ENCODE data around the gene PLPP3.

PLPP3 gene

GRCh38 chr1:56562891-56563452 is 16.4 kb downstream of the PLPP3 start:
- TF ChIP-seq CTCF (IDR thresholded peaks at IDR 0.05), result no peak

DNA sequence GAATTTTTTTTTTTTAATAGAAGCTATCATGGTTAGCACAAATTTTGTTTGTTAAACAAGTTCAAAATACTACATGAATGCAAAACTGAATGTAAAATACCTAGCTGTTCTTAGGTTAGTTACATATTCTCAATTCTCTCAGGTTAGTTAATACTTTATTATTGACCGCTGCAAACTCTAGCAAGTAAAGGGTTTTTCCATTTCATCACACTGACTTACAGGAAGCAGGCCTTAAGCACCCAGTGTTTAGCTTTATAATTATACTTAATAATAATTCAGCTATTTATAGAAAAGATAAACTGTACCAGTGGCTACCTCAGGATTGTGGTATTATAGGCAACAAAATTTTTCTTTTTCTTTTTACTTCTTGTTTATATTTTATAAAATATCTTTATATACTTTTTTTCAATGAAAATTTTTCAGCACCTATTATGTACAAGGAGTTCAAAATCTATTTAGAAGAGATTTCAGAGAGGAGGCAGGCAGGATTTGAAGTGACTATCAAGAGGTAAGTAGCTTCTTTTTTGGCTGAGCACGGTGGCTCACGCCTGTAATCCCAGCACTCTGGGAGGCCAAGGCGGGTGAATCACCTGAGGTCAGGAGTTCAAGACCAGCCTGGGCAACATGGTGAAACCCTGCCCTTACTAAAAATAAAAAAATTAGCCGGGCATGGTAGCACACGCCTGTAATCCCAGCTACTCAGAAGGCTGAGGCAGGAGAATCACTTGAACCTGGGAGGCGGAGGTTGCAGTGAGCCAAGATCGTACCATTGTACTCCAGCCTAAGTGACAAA is 17.9 kb downstream of the PLPP3 start:
- TF ChIP-seq CTCF (IDR thresholded peaks at IDR 0.05), result no peak

- TF ChIP-seq CTCF (IDR thresholded peaks at IDR 0.05), result no peak
These were observed 21.6 kb downstream of the PLPP3 start for GRCh38 chr1:56557746-56558145.

- no peak for TF ChIP-seq CTCF (IDR thresholded peaks at IDR 0.05)
These were observed 23.9 kb downstream of the PLPP3 start for GRCh38 chr1:56555448-56555847.

DNA sequence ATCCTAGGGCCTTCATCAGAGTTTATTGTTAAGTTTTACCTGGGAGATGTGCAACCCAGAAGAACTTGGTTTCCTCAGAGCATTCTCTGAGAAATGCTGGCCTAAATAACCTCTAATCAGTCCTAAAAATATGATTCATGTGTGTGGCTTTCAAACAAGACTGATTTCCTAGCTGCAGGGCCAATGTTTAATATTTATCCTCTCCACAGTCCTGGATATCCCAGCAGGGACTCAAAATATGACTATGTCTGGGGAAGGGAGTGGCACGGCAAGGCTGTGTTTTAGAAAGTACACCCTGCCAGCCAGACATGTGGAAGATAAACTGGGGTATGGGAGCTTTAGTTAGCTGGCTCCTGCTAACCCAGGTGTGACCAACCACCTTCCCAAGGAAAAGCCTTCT is 26.3 kb downstream of the PLPP3 start:
- no peak for TF ChIP-seq CTCF (IDR thresholded peaks at IDR 0.05)

- TF ChIP-seq CTCF (IDR thresholded peaks at IDR 0.05), result no peak
These were observed 27.0 kb downstream of the PLPP3 start for GRCh38 chr1:56552349-56552748.

DNA sequence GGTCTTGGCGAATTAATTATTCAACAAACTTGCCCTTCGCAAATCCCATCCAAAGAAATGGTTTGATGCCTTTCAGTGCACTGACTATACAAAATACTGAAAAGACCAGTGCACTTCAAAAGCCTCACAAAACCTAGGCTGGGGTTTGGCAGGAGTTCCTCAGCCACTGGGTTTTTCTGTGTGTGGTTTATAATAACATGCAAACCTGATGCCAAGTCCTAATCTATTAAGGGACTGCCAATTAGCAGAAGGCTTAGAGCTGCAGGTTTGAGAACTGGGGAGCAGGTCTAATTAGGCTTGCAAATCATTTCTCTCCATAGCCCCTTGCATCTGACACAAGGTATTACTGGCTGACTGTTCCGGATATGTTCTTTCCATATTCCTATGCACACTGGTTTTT is 27.7 kb downstream of the PLPP3 start:
- no peak for TF ChIP-seq CTCF (IDR thresholded peaks at IDR 0.05)

All from LNCAP (cell line).